Stimulated activated CD4-positive, alpha-beta T cell treated with anti-CD3 and anti-CD28 coated beads, Interleukin-1b, Interleukin-23, amount 100 ng/mL, for 48 hours (primary cell): Measurements from ENCODE around the gene OR2S2.
A peak's percentile ranks its signal among the peaks of the same experiment; 100 is the strongest.
"Not testable (repeated sequence)": the region's sequence is repeated elsewhere in the genome, so short reads cannot be mapped to it uniquely, and the experiment has no call there.

ENCODE experiments used
- DNase-seq: peaks from one replicate; pipeline ENCODE4 v3.0.0-alpha.2; 2020

OR2S2 gene

DNA sequence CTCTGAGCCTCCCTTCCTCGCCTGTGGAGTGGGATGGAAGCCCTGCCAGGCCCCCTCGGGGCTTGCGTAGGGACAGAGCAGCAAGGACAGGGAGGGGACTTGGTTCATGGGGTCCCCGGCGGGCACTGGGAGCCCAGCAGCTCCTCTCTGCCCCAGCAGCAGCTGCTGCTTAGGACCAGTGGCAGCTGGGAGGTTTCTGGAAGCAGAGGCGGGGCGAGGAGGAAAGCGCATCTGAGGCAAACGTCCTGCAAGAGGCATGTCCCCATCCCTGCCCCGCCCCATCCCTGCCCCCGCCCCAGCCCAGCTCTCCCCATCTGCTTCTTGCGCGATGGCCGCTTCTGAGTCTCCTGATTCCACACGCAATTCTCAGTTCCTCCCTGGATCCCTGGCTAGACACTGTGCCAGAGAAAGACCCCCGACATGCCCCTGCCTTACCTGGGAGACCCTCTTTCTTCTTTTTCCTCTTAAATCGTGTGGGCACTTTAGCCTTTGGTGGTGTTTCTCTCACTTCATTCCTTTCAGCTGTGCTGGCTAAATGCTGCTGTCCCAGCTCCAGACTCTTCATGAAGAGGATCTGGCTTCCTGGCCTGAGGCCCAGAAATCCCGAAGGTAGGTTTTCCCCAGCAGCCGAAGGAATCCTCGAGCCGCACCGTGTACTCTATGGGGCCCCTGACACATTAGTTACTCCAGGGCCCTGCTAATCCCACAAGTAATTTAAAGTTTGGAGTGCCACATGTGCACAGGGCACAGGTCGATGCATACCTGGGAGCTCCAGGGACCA lies 4.4 kb upstream of the OR2S2 start:
- no peak for DNase-seq

DNA sequence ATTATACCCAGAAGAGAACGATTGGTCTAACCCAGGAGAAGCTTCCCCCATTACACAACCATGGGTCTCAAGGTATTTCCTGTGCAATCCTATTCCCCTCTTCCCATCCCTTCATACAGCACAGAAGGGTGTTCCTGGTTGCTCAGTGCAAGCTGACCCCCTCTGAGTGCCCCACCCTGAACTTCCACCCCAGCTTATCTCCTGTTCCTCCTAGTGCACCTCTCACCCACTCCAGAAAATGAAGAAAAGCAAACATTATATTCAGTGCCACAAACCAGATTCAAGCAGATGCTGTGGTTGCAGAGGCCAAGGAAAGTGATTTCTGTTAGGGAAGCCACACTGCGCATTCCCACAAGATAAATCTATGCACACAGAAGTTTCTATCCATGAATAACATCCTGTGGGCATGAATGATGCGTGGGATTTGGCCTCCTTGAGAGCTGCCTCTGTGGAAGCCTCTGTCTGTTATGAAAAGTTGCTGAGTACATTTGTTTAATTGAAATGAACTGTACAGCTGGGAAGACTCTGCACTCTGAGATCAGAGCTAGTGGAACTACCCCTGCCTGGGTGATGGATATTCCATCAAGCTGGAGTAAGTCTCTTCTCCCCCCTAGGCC lies 2.2 kb upstream of the OR2S2 start:
- no peak for DNase-seq

DNA sequence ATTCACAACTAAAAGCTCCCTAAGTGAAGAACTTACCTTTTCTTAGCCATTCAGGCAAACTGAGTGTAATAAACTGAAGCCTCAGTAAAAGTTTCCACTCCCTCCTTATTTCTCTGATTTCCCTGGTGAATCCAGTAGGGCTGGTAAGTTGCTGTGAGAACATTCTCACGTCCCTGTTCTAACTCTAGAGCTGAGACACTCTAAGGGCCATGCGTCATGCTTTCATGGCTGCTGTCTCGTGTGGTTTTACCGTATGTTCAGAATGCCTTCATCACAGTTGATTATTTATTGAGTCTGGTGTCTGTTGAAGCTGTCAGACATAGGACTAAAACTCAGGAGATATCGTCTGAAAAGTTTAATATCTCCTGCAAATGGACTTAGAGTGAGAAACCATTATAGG lies 1.3 kb downstream of the OR2S2 start:
- DNase-seq = no peak

- peak; percentile 51 for DNase-seq
These were observed 2.9 kb downstream of the OR2S2 start for GRCh38 chr9:35954942-35955546.

DNA sequence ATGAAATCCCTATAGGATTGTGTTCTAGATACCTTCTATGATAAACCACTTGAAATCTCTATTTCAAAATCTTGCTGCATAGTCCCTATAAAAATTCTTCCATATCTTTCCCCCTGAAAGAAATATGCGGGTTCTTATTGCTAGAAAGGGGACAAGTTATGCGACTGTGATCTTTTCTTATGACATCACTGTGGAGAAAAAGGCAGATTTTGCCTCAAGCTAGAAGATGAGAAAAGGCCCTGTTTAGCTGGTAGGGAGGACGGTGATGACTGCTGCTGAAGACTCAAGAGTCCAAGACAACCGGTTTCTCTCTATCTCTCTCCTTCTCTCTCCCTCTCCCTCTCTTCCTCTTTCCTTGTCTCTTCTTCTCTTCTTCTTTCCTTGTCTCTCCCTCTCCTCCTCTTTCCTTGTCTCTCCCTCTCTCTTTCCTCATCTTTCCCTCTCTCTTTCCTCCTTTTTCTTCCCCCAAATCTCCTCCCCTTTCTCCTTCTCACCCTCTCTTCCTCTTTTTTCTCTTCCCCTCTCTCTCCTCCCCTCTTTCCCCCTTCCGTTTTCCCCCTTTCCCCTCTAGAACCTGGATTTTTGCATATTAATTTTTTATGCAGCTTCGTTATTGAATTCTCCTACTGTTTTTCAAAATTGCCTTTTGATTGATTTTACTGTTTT lies 5.3 kb downstream of the OR2S2 start:
- DNase-seq = no peak

DNA sequence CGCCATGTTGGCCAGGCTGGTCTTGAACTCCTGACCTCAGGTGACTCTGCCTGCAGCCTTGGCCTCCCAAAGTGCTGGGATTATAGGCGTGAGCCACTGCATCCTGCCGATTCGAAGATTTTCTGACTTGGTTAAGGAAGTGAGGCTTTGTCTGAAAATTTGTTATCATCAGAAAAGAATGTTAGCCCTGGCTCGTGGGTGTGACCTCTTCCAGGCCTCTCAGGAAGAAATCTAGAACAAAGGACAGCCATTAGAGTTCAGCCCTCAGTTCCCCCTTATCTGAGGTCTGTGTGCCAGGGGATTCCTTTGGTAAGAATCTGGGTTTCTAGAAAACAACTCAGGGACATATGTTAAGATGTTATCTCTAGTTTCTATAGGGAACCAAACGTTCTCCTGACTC lies 6.2 kb downstream of the OR2S2 start:
- no peak for DNase-seq

GRCh38 chr9:35948901-35949318 lies 9.0 kb downstream of the OR2S2 start:
- no peak for DNase-seq

DNA sequence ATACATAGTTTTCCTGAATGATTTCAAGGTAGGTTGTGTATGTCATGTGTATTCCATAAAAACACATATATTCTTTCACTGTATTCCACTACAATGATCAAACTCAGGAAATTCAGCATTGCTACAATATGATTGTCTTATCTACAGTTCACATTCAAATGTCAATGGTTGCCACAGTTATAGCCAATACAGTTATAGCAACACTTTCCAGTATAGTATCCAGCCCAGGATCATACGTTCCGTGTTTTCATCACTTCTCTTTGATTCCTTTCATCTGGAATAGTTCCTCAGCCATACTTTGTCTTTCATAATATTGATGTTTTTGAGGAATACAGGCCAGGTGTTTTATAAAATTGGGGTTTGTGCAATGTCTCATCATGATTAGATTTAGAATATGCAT lies 9.5 kb downstream of the OR2S2 start:
- DNase-seq = no peak

- peak; percentile 59 for DNase-seq
These were observed 12.5 kb downstream of the OR2S2 start for GRCh38 chr9:35945341-35946018.

- no peak for DNase-seq
These were observed 13.1 kb downstream of the OR2S2 start for GRCh38 chr9:35944841-35945240.

DNA sequence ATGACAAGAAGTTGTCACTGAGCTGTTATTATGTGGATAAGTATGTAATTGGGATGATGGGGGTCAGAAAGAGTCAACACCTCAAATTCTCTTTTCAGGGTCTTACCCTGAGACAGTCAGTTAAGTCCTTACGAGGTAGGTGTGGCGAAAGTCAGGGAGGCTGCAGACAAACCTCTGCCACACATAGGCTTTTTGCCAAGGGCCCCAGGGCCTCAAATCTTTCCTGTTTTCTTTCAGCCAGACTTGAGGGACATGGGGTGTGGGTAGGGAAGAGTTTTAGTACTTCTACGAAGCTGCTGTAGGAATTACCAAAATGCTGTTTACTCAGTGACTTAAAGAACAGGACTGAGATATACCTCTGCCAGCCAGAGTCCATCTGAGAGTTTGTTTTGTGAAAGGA lies 13.8 kb downstream of the OR2S2 start:
- DNase-seq = no peak

- DNase-seq = no peak
These were observed 15.7 kb downstream of the OR2S2 start for GRCh38 chr9:35942286-35942685.

DNA sequence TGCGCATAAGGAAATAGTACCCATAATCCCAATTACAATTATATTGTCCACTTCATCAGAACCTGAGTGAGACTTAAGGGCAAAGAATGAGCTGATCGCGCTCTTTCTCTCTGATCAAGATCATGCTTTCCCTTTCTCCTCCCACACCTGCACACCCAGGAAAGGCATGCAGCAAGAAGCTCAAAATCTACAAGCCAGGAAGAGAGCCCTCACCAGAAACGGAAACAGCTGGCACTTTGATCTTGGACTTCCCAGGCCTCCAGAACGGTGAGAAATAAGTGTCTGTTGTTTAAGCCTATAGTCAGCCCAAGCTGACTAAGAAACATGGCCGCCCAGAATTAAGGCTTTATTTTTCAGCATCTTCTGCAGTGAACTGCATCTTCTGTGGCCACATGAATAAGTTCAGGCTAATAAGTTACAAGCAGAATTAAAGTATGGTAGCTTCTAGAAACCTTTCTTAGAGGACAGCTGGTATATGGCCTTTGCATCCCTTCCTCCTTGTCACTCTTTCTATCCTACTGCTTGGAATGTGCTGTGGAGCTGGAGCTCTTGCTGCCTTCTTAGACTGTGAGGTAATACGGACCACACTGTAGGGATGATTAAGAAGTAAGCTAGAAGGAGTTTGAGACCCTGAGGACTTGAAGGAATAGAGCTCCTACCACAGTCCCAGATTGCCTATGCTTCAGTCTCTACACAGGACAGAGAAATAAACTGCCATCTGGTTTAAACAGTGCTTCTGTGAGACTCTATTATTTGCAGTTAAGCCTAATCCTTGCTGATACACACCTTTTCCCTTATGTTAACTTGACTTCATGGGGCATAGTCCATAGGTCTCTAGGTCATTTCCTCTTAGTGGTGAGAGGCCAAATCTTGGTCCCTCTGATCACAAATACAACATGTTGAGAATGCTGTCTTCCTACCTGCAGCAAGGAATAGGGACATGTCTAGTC lies 17.2 kb downstream of the OR2S2 start:
- no peak for DNase-seq

DNA sequence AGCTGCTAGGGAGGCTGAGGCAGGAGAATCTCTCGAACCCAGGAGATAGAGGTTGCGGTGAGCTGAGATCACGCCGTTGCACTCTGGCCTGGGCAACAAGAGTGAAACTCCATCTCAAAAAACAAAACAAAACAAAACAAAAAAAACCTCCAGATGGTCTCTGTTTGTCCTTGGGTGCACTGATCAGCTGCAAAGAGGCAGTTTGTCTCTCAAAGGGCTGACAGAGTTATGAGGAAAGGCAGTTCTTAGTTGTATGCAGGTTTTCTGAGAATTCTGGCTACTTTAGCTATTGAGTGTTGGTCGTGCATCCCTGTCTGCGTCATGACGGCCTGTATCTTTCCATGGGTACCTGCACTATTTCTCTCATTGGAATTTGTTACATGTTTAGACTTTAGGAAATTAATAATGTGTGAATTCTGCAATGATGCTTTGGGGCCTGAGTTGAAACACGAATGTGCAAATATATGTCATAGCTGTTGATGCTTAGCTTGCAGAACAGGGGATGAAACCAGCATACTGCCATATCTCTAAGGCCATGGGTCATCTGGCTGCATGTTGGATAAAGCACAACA lies 18.2 kb downstream of the OR2S2 start:
- no peak for DNase-seq

GRCh38 chr9:35938474-35939356 lies 19.2 kb downstream of the OR2S2 start:
- DNase-seq = no peak

DNA sequence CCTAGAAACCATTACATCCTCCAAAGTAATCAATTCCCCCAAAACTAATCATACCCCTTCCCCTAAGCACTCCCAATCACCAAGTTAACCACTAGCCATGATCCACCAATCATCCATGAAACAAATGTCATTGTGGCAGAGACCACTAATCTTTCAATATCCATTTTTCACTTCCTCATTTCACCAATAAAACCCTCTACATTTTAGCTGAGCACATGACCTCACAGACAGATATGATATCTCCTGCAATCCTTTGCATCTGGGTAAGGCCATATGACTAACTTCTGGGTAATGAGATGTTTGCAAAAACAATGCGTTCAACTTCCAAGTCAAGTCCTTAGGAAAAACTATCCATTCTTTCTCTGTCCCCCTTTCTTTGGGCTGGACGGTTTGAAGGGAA lies 20.7 kb downstream of the OR2S2 start:
- no peak for DNase-seq

- no peak for DNase-seq
These were observed 22.0 kb downstream of the OR2S2 start for GRCh38 chr9:35935755-35936509.

- DNase-seq = no peak
These were observed 22.7 kb downstream of the OR2S2 start for GRCh38 chr9:35935261-35935660.

DNA sequence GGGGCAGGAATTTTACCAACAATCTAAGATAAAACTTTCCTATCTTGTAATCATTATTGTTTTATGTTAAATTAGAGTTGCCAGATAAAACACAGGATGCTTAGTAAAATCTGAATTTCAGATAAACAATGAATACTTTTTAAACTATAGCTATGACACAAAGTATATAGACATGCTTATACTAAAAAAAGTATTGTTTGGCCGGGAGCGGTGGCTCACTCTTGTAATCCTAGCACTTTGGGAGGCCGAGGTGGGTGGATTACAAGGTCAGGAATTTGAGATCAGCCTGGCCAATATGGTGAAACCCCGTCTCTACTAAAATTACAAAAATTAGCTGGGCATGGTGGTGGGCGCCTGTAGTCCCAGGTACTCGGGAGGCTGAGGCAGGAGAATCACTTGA lies 23.9 kb downstream of the OR2S2 start:
- DNase-seq = not testable (repeated sequence)

- DNase-seq = no peak
These were observed 24.3 kb downstream of the OR2S2 start for GRCh38 chr9:35933550-35934067.
